Hematopoietic multipotent progenitor cell treated with erythropoietin and hydrocortisone succinate and interleukin-3 and kit ligand, for 15 days (in vitro differentiated cells): ENCODE measurements around the gene PRKCZ.

Source experiments
- DNase-seq: peaks from one replicate; pipeline ENCODE4 v3.0.0-alpha.2; 2015; ENCODE audit warnings: low spot score

The PRKCZ gene

DNA sequence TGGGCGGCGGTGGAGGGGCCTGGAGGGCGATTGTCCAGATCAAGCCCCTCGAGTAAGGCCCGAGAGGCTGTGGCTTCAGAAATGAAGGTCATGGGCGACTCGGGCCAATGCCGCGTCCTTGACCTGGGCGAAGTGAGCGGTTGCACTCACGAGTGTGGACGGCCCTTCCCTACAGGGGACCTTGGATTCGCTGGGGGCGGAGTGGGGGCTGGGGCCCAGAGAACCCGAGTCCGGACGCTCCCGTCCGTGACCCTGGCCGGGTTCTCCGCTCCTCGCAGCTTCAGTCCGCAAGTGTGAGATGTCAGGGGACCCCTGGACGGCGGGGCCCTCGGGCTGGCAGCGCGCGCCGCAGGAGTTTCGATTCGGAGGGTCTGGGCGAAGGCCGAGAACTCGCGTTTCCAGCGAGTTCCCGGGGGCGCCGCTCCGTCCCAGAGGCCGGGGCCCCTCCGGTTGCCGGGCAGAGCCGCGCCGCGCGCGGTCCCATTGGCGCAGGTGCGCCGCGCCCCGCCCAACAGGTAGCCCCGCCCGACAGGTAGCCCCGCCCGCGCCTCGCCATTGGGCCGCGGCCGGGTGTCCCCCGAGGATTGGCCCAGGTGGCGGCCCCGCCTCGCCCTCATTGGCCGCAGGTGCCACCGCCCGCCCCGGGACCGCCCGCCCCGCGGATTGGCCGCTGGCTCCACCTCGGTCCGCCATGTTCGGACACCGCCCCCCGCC lies at the start of gene PRKCZ:
Gene PRKCZ (plus strand): TSS at position 694 of the 714 bp plus-strand sequence. CDS start 220 bp downstream, outside the sequence.
- DNase-seq, result no peak

DNA sequence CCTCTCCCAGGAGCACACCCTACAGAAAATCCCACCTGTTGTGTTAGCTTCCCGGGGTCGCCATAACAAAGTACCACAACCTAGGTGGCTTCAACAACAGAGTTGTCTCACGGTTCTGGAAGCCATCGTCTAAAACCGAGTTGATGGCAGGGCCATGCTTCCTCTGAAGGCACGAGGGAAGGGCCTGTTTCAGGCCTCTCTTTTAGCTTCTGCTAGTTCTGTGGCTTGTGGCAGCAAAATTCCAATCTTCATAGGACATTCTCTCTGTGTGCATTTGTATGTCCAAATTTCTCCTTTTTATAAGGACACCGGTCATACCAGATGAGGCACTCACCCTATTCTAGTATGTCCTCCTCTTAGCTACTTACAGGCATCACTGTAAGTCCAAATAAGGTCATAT lies 49.8 kb upstream of the PRKCZ start:
- no peak for DNase-seq

DNA sequence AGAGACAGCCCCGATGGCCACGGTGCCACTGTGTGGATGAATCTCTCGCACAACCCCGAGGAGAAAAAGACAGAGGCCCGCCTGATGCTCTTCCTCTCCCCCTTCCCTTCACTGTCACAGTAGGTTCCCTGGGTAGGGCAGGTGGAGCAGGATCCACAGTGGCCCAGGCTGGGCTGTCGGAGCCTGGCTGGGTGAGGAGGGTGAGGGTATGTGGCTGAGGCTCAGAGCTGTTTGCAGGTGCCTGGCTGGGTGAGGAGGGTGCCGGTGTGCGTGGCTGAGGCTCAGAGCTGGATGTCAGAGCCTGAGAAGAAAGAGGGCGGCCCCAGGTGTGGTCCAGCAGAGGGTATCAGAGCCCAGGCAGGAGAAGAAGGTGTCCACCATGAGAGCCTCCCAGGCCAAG lies 49.4 kb upstream of the PRKCZ start:
- no peak for DNase-seq

DNA sequence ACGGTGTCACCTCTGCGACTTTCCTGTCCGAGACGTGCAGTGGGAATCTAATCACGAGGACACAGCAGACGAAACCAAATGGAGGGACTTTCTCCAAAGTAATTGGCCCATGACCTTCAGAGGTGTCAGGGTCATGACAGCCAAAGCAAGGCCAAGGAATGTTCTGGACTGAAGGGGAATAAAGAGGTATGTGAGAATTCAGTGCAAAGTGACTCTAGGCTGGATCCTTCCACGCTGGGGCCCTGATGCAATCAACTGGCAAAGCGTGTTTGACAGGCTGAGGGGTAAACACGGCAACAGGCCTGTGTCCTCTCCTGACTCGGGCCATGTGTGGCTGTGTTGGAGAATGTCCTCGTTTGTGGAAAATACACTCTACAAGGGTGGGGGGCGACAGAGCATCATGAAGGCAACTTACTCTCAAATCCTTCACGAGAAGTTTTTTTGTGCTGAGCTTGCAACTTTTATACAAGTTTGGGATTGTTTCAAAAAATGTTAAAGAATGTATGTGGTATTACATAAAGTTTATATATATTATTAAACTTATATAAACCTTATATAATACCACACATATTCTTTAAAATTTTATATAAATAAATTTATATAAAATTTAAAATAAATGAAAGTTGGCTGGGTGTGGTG lies 48.3 kb upstream of the PRKCZ start:
- no peak for DNase-seq

DNA sequence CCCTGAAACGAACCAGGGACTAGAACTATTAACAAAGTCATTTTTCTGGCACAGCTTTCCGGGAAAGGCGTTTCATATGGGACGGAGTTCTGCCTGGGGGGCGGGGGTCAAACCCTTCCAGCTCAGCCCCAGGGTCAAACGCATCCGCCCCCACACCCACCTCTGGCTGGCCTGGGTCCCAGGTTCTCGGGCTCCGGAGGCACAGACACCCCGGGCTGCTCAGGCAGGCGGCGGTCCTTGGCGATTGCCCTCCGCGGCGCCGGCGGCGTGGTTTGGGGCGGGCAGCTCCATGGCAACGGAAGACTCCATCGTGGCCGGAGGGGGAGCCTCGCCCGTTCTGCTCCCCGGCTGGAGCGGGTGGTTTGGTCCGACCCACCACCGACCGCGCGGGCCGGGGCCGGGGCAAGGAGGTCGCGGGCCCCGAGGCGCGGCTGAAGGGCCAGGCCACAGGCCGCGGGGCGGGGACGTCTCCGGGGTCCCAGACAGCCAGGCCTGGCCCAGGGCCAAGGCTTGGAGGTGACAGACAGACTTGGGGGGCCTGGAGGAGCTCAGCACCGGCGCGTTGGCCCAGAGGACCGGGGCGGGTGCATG lies 46.6 kb upstream of the PRKCZ start, which contains the start of gene CFAP74:
Gene CFAP74 (minus strand): TSS at position 246 of the 591 bp plus-strand sequence. CDS start 12,830 bp downstream, outside the sequence.
- no peak for DNase-seq

DNA sequence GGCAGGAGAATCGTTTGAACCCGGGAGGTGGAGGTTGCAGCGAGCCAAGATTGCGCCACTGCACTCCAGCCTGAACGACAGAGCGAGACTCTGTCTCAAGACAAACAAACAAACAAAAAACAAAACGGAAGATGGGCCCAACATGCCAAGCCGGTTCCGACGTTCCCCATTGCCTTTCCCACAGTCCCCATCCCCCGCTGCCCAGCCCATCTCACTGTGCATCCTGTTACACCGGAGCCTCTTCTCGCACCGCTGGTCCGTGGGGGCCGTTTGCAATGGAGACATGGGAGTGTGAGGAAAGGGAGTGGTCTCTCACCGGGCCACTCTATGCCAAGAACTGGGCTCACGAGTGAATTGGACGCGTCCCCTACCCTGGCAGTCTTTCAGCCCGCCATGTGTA lies 45.4 kb upstream of the PRKCZ start:
- DNase-seq, result no peak

DNA sequence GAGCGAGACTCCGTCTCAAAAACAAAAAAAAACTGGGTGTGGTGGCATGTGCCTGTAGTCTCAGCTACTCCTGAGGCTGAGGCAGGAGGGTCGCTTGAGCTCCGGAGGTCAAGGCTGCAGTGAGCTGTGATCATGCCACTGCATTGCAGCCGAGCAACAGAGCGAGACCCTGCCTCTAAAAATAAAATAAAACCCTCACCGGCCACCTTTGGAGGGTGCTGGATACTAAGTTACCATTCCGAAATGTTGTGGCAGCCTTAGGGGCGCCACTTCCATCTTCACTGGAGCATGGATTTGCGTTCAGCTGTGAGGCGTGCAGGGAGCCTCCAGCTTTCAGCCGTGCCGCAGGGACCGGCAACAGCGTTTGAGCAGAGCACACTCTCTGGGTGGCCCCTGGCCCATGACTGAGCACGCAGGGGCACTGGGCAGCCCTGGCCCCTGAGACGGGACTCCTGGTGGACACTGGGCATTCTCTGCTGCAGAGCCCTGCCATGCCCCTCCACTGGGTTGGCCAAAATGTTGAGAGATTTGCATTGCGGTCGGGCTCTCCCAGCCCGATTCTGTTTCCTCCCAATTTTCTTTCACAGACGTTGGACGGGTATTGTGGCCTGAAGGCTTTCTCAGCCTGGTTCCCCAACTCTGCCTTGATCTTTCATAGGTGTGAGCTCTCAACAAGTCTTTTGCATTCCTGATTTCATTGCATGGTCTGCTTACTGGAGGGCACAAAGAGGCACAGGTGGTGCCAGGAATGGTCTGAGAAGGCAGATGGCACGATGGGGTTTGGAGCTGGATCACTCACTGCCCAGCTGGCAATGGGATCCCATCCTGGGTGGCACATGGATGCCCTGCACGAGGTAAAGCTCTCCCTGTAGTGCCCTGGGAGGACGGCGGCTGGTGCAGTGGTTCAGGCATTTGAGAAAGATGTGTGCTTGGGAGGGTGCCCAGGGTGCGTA lies 40.8 kb upstream of the PRKCZ start:
- no peak for DNase-seq

DNA sequence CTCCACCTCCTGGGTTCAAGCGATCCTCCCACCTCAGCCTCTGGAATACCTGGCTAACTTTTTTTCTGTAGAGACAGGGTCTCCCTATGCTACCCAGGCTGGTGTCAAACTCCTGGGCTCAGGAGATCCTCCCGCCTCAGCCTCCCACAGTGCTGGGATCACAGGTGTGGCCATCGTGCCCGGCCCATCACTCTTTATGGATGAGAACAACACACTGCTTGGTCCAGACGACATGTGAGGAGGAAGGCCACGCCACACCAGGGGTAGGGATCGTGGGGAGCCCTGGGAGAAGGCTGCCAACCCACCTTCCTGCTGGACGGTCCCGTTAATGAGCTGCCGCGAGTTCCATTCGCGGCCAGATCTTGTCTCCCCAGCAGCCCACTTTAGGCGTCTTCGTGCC lies 36.0 kb upstream of the PRKCZ start:
- DNase-seq, result no peak

DNA sequence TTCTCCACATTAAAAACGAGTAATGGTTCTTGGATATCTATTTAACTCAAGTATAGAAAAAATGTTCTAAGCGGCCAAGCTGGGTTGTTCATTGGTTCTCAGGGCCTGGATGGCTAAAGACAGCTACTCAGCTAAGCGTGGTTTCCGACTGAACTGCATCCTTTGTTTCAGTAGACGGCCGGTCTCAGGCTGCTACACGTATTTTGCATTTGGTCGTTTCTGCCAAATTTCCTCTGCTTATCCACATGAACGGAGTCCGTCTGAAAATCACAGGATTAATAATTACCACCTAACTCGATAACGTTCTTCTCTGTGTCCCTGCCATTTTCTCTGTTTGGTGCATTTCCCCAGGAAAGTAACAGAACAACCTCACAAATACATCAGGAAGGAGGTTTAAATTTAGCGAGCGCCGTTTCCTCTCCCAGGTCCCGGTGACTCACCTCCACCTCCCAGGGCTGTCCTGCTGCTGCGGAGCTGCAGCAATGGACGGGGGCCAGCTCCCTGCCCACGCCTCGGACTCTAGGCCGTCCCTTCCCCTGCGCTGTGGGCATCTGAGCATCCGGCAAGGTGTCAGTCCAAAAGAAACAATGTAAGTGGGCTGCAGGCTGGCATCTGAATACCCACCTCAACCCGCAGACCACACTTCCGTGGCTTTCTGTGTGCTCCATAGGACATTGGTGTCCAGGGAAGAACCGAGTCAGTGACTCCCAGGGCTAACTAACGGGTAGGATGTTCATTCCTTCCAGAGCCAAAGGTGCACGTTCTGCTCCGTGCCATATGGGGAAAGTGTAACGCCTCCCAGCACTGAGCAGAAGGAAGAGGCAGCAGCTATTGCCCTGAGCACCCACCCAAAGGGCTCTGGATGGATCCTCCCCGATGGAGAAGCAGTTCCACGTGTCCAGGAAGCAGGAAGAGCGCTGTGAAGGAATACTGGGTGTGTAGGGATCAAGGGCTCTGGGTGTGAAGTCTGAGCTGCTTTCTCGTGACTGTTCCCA lies 35.2 kb upstream of the PRKCZ start:
- DNase-seq, result no peak

DNA sequence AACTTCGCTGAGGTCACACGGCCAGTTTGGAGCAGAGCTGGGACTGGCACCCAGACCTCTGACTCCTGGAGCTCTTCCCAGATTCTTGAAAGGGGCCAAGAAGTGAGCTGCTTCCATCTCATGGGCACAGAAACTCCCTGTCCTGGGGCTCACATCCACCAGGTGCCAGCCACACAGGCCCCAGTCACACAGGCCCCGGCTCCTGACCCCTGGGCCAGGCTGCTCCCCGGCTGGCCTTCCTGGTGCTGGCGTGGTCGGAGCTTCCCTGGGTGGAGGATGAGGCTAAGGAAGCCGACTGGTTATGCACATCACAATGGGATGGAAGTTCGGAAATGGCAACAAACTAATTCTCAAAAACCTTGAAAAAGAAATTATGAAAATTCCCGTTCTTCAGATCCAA lies 34.1 kb upstream of the PRKCZ start:
- no peak for DNase-seq

DNA sequence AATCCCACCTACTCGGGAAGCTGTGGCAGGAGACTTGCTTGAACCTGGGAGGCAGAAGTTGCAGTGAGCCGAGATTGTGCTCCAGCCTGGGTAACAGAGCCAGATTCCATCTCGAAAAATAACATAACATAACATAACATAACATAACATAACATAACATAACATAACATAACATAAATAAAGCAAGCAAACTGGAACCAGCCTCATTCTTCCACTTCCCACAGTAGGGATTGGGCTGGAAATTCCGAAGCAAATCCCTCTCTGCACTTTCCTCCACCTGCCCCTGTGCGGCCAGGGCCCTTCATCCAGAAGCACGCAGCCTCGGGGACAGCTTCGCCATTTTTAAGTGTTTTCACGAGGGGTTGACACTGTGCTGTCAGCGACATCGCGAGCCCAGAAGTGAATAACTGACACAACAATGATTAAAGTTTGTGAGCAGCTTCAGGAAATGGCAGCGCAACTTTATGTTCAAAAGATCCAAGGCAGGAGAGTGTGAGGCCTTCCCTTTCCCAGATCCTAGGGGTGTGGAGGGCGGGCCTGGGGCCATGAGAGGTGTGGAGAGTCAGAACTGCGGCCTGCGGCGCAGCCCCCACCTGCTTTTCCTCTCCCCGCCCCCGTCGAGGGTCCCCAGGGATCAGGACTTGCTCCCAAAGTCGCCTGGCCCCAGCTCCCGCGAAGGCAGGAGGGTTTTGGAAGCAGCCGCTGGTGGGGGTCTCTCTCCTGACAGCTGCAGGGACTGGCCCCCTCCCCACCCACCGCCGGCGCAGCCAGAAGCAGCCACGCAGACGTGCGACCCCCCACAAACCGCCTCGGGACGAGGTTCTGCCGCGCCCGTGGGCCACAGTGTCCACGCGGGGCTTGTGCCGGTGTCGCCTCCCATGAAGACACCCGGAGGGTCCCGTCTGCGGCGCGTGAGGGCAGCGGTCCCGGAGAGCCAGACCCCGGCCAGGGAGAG lies 31.7 kb upstream of the PRKCZ start:
- no peak for DNase-seq

DNA sequence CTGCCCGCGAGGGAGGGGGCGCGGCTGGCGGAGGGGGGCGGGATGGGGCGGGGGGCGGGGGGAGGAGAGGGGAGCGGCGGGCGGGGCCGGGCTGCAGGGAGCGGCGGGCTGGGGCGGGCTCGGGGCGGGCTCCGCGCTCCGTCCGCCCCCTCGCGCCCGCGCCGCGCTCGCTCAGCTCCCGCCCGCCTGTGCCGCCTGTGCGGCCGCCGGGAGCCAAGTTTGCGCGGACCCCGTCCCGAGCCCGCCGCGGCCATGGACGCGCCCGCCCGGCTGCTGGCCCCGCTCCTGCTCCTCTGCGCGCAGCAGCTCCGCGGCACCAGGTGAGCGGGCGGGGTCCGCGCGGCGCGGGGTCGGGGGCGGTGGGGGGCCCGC lies 31.1 kb upstream of the PRKCZ start, which contains the start of gene GABRD:
Gene GABRD (plus strand): TSS at position 174 of the 372 bp plus-strand sequence. CDS start 79 bp downstream, at position 253.
- no peak for DNase-seq

DNA sequence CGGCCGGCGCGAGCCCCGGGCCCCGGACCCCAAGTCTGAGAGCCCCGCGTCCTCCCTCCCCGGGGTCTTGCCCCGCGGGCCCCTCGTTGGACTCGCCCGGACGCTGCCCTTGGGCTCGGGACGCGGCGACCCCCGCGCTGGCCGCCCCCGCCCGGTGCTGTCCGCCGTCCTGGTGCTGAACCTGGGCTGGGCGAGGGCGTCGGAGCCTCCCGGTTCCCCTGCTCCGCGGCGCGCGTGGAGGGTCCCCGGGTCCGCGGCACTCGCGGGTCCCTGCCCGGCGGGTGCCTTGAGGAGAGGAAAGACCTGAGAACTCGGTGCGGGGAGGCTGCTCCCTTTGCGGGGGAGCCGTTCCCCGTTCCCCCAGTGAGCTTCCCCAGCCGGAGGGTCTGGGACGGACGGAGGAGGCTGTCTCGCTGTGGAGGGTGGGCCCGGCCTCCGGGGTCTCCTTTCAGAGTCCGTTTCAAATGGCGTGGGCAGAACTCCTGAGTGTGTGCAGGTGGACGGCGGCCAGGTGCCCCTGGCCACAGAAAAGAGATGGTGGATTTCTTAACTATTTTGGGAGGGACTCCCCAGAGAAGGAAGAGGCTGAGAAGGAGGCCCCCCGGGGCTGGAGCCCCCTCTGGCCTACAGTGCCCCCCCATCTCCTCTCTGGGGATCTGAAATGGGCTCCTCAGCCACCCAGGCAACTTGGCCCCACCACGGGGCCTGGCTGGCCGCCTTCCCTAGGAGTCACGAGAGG lies 30.5 kb upstream of the PRKCZ start:
- no peak for DNase-seq

DNA sequence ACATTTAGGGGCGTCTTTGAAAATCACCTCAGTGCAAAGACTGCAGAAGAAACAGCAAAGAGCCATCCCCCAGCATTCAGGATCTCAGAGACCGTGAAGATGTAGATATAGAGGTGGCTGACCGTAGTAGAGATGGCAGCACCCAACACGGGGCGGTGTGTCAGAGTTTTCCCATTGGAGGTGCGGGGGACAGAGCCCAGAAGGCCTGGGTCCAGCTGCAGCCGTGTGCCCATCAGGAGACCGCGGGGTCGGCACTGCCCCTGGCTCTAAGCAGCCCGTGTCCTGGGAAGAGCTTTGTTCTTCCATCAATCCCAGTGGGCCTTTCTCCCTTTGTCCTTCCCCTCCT lies 29.9 kb upstream of the PRKCZ start:
- no peak for DNase-seq

DNA sequence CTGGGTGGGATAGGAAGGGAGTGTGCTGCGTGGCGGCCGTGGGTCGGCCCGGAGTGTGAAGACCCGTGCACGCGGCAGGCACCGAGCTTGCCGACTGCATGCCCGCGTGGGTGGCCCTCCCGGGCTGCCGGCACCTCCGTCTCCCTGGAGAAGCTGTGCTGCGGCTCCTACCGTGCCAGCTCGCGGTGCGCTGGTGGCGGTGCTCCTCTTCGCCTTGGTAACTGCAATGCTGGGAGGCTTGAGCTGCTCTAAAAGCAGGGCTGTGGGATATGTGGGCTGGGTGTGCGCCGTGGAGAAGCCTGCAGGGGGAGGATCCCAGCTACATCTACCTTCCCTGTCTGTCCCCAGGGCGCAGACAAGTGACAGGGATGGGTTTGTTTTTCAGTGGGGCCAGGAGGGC lies 28.7 kb upstream of the PRKCZ start:
- DNase-seq, result no peak

DNA sequence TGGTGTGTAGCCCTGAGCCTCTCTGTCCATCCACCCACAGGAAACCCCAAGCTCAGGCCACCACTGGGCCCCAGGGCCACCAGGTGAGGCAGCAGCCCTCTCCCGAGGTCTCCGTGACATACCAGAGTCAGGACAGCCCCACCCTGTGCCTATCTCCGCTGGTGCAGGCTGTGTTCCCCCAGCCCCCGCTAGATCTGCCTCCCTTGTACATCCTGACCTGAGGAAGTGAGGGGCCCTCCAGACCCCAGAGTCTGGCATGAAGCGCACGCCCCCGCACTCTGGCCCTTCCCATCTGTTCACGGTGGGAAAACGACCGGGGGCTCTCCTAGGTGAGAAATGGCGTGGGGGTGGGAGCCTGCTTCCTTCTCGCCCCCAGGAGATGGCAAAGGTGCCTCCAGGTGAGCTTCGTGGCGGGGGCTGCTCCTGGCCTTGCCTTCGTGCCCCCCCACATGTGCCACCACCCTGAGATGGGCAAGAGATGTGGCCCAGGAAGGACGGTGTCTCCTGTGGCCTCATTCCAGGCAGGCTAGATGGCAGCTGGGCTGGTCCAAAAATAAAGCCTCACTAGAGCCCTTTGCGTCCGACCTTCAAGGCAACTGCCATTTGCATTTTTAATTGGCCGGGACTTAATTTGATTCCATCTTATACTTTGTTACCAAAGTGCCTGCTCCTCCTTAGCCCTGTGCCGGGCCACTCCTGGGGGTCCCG lies 28.0 kb upstream of the PRKCZ start:
- no peak for DNase-seq

DNA sequence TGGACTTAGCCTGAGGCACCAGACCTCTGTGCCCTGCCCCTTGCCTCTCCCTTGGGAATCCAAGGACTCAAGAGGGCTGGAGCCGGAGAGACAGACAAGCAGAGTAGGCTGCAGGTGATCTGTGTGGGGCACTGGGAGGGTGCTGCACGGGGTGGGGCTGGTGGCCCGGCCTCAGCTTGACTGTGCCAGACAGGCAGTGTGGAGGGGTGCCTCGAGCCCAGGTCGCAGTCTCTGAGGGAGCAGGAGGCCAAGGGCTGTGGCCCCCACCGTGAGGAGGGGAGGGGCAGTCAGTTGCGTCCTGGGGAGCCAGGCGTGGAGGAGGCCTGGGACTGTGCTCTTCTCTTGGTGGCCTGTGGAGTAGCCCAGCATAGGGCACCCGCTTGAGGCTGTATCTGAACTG lies 27.0 kb upstream of the PRKCZ start:
- no peak for DNase-seq

DNA sequence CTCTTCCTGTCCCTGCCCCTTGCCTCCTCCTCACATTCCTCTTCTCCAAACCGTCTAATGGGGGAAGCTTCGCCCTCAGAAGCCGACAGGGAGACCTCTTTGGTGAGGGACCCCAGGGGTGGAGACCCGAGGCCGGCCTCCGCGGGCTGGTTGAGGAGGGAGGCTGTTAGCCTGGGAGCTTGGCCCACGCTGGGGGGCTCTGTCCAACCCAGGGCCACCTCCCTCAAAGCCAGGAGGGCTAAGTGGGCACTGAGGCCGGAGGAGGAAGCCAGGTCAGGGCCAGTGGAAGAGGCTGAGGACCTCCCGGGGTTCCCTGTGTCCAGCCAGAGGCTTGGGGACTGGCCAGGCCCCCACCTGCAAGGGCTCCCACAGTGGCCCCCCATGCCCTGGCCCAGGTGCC lies 25.8 kb upstream of the PRKCZ start:
- DNase-seq, result no peak

DNA sequence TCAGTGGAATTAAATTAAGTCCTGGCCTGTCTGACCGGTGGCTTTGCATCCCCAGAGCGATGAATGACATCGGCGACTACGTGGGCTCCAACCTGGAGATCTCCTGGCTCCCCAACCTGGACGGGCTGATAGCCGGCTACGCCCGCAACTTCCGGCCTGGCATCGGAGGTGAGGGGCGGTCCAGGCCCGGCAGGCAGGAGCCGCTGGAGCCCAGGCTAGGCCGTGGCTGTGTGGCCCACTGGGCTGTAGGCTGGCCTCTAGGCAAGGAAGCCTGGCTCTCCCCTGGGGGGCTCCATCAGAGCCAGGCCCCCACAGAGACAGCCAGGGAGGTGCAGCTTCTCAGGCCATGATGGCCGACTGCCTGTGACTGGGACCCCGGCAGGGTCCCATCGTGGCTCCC lies 25.3 kb upstream of the PRKCZ start:
- DNase-seq, result no peak
